WTC11 (cell line): Measurements from ENCODE around the gene NUSAP1. TPM values are rescaled to one million over a fixed set of nuclear protein-coding genes. Genes with fewer than 3 reads are reported as not detected.

Source experiments
- ARID4B ChIP-seq: sonication (generic); formaldehyde crosslinking; IDR thresholded peaks from 2 replicates; pipeline ENCODE4 v1.8.0; 2023; ENCODE audit warnings: missing genetic modification reagents, mild to moderate bottlenecking, borderline replicate concordance
- CREB1 ChIP-seq: sonication (generic); formaldehyde crosslinking; IDR thresholded peaks from 2 replicates; pipeline ENCODE4 v1.8.0; 2023; ENCODE audit warnings: mild to moderate bottlenecking, missing genetic modification reagents
- CTCF ChIP-seq: fragments of 200-600 bp; IDR thresholded peaks from 2 replicates; pipeline ENCODE4 v1.8.0; 2022; ENCODE audit warnings: antibody characterized with exemption
- E2F5 ChIP-seq: sonication (generic); formaldehyde crosslinking; IDR thresholded peaks from 2 replicates; pipeline ENCODE4 v1.8.1; 2022; ENCODE audit warnings: mild to moderate bottlenecking, moderate library complexity, missing genetic modification reagents
- ERG ChIP-seq: fragments of 250-450 bp; sonication (Bioruptor Pico); IDR thresholded peaks from 2 replicates; pipeline ENCODE4 v1.8.0; 2021; ENCODE audit warnings: mild to moderate bottlenecking
- ETV6 ChIP-seq: sonication (generic); formaldehyde crosslinking; IDR thresholded peaks from 2 replicates; pipeline ENCODE4 v1.8.1; 2022; ENCODE audit warnings: mild to moderate bottlenecking, missing genetic modification reagents
- FOXP1 ChIP-seq: sonication (generic); formaldehyde crosslinking; IDR thresholded peaks from 2 replicates; pipeline ENCODE4 v1.8.0; 2022; ENCODE audit warnings: missing genetic modification reagents, mild to moderate bottlenecking, moderate library complexity, borderline replicate concordance
- MLX ChIP-seq: sonication (generic); formaldehyde crosslinking; IDR thresholded peaks from 2 replicates; pipeline ENCODE4 v1.8.1; 2023; ENCODE audit warnings: mild to moderate bottlenecking, missing genetic modification reagents, moderate library complexity
- OVOL2 ChIP-seq: fragments of 250-450 bp; sonication (Bioruptor Pico); IDR thresholded peaks from 2 replicates; pipeline ENCODE4 v1.9.0; 2021; ENCODE audit warnings: mild to moderate bottlenecking, borderline replicate concordance
- PRDM15 ChIP-seq: sonication (generic); formaldehyde crosslinking; IDR thresholded peaks from 2 replicates; pipeline ENCODE4 v1.8.0; 2022; ENCODE audit warnings: missing genetic modification reagents
- RELA ChIP-seq: sonication (generic); formaldehyde crosslinking; IDR thresholded peaks from 2 replicates; pipeline ENCODE4 v1.8.1; 2022; ENCODE audit warnings: missing genetic modification reagents, mild to moderate bottlenecking, borderline replicate concordance
- SOX15 ChIP-seq: fragments of 250-450 bp; sonication (Bioruptor Pico); IDR thresholded peaks from 2 replicates; pipeline ENCODE4 v1.9.0; 2021; ENCODE audit warnings: mild to moderate bottlenecking
- TEAD4 ChIP-seq: sonication (generic); formaldehyde crosslinking; IDR thresholded peaks from 2 replicates; pipeline ENCODE4 v1.8.0; 2022; ENCODE audit warnings: mild to moderate bottlenecking, missing genetic modification reagents
- USF1 ChIP-seq: sonication (generic); formaldehyde crosslinking; IDR thresholded peaks from 2 replicates; pipeline ENCODE4 v1.8.0; 2022; ENCODE audit warnings: mild to moderate bottlenecking, missing genetic modification reagents
- ZBTB21 ChIP-seq: sonication (generic); formaldehyde crosslinking; IDR thresholded peaks from 2 replicates; pipeline ENCODE4 v1.8.1; 2023; ENCODE audit warnings: mild to moderate bottlenecking, missing genetic modification reagents, borderline replicate concordance
- ZNF232 ChIP-seq: sonication (generic); formaldehyde crosslinking; IDR thresholded peaks from 2 replicates; pipeline ENCODE4 v1.8.0; 2022; ENCODE audit warnings: mild to moderate bottlenecking, missing genetic modification reagents
- ZNF263 ChIP-seq: sonication (generic); formaldehyde crosslinking; IDR thresholded peaks from 2 replicates; pipeline ENCODE4 v1.8.1; 2022; ENCODE audit warnings: low read depth, mild to moderate bottlenecking, moderate library complexity, missing genetic modification reagents
- ZNF317 ChIP-seq: sonication (generic); formaldehyde crosslinking; IDR thresholded peaks from 2 replicates; pipeline ENCODE4 v1.8.1; 2023; ENCODE audit warnings: low read depth, mild to moderate bottlenecking, moderate library complexity, missing genetic modification reagents, borderline replicate concordance
- ZNF532 ChIP-seq: fragments of 250-450 bp; sonication (Bioruptor Pico); IDR thresholded peaks from 2 replicates; pipeline ENCODE4 v1.9.0; 2021; ENCODE audit warnings: mild to moderate bottlenecking, borderline replicate concordance
- total RNA-seq: library from RNA; stranded (reverse); gene quantifications from 3 replicates; pipeline ENCODE4 v1.2.3, GENCODE V29; 2021

Gene NUSAP1
- total RNA-seq, 1 experiment from 2014 or later, result 135 TPM

GRCh38 chr15:41416742-41417417 lies 84.2 kb downstream of the NUSAP1 start, which contains the start of gene RTF1 (continued):
- no peak for TF ChIP-seq ZNF532 (CRISPR knock-in tag)
- no peak for TF ChIP-seq CREB1 (CRISPR knock-in tag)
- peak; percentile 51 for TF ChIP-seq ARID4B (CRISPR knock-in tag)
- no peak for TF ChIP-seq SOX15 (CRISPR knock-in tag)
- no peak for TF ChIP-seq CTCF
- no peak for TF ChIP-seq ZNF317 (CRISPR knock-in tag)
- TF ChIP-seq ETV6, result 0 out of 2 replicates have a peak, but pooled peaks have one; percentile 20
- peak; percentile 25; the same call in 1 of the 2 replicates for TF ChIP-seq E2F5
- TF ChIP-seq PRDM15 (CRISPR knock-in tag), result no peak
- TF ChIP-seq USF1, result peak; percentile 34; the same call in 1 of the 2 replicates
- no peak for TF ChIP-seq ERG (CRISPR knock-in tag)
- no peak for TF ChIP-seq ZBTB21
- TF ChIP-seq TEAD4, result 0 out of 2 replicates have a peak, but pooled peaks have one; percentile 21
- TF ChIP-seq ZNF263 (CRISPR knock-in tag), result no peak
- no peak for TF ChIP-seq MLX (CRISPR knock-in tag)
- TF ChIP-seq OVOL2 (CRISPR knock-in tag), result no peak
- no peak for TF ChIP-seq RELA
- no peak for TF ChIP-seq ZNF232 (CRISPR knock-in tag)
- TF ChIP-seq FOXP1 (CRISPR knock-in tag), result peak; percentile 69; the same call in 1 of the 2 replicates
